ENCODE data around the gene TBC1D22A.

The TBC1D22A gene

DNA sequence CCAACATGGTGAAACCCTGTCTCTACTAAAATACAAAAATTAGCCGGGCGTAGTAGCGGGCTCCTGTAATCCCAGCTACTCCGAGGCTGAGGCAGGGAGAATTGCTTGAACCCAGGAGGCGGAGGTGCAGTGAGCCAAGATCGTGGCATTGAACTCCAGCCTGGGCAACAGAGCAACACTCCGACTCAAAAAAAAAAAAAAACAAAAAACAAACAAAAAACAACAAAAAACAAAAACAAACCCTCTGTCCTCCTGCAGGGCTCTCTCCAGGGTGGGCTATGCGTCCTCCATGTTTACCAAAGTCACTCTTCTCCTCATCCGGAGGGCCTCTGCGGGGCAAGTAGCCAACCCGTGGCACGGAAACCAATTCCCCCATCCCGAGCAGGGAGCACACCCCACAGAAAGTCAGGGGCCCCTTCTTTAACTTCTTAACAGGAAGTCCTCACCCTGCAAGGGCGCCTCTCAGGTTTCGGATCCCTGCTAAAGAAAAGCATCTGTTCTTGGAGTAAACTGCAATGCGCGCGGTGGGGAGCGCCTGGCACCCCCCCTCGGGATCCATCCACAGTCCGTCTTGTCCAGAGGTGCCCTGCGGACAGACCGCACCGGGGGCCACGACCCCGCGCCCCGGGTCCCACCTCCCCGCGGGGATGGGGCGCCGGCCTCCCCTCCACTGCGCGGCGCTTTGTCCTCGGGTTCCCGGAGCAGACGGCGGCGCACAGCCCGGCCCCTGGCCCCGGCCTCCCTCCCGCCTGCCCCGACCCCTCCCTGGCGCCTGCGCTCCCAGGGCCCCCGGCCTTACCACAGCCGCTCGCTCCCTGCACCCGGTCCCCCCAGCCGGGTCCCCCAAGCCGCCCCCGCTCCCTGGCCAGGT, 25.1 kb upstream of the TBC1D22A start:
- peak; percentile 24 to 55 for DNase-seq

DNA sequence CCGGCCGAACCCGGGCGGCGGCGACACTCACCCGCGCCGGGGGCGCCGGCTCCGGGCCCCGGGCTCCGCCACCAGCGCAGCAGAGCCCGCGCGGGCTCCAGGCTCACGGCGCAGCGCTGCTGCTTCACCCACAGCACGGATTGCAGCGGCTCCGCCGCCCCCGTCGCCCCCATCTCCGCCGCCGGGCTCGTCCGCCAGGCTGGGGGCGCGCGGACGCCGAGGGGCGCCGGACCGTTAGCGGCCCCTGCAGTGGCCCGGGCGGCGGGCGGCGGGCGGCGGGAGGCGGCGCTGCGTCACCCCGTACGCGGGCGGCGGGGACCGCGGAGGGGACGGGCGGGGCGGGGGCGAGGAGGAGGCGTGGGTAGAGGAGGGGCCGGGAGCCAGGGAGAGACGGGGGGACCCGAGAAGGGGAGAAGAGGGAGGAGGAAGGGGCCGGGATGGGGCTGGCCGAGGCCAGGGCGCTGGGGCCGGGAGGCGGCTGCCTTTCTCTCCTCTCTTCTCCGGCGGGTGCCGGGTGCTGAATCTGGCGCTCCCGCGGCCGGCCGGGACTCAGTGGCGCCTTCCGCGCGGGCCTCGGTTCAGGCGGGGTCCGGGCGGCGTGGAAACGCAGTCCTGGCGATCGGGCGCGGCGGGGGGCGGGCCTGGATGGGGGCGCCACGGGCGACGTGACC, 24.3 kb upstream of the TBC1D22A start, which contains the start of gene CERK:
Gene CERK (minus strand): TSS at position 277 of the 671 bp plus-strand sequence. CDS start 104 bp downstream, at position 173.
- peak; percentile 39 to 45 for DNase-seq

GRCh38 chr22:46738647-46739093, 23.8 kb upstream of the TBC1D22A start:
- no peak for DNase-seq

GRCh38 chr22:46739094-46739870, 23.2 kb upstream of the TBC1D22A start:
- DNase-seq, result peak; percentile 10 to 40

DNA sequence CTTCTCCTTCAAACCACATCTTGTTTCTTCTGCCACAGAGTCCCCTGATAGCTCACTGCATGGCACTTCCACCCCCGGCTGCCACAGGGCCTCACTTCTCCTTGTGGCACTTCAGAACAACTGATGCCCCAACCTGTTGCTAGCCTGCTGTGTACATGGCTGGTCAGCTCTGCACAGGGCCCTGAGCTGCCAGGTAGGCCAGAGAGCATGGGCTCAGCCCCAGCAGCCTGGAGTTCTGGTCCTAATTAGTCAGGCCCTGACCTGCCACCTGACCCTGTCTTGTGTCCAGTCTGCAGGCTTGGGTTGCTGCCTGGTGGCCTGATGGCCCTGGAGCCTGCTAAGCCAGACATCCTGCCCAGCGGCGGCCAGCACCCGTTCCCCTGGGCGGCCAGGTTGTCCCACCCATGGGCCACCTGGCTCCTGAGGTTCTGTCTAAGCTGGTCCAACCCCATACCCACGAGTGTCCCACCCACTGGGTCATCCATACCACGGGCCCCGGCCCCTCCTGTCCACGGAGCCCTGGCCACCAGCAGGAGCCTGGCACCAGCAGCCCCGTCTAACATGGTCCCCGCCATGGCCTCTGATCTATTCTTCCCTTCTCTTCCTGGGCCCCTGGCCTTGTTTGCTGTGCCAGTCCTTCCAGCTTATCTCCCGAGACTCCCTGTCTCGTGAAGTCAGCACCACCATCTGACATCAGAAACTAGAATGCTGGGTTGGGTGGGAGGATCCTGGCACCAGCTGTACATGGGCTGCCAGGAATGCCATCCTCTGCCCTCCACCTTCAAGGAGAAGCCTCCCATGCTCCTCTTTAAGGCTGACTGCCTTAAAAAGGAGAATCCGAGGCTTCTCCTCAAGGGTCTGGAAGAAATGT, 21.3 kb upstream of the TBC1D22A start:
- no peak for DNase-seq

GRCh38 chr22:46741974-46742519, 20.4 kb upstream of the TBC1D22A start:
- no peak for DNase-seq

DNA sequence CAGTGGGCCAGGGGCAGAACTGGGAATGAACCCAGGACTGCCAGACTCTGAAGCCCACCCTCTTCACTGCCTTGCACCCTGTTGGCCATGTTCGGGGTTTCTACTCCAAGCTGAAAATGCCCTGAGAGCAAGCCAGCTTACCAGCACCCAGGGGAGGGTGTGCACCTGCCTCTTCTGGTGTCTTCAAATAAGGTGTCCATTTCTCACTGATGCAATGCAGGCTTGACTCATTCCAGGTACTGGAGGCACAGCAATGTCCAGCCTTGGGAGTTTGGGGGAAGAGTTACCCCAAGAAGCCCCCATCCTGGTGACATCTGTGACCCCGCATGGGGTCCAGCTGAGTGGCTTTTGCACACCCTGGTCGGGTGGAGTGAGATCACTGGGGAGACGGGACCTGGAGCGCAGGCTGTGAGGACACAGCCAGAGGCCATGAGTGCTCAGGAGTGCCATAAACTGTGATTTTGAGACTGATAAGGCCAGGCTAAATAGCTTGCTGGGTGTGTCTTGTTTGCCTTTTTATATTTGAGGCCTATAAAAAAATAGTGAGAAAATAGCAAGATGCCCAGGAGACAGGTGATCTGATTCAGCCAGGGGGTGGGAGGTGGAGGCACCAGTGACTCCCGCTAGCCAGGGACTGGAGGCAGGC, 19.8 kb upstream of the TBC1D22A start:
- no peak for DNase-seq

DNA sequence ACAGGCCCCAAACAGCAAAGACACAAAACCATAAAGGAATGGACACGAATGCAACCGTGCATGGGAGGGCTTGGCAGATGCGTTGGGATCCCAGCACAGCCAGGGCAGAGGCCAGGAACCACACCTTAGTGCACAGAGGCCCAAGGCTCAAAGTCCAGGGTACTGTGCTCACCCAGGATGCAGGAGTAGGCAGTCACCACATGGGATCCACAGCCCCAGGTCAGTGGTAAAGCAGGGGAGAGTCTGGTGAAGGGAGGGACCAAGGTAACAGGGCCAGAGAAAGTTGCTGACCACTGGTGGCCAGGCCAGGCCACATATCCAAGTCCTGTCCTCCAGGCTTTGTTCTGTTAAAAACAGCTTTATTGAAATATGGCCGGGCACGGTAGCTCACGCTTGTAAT, 17.9 kb upstream of the TBC1D22A start:
- no peak for DNase-seq

DNA sequence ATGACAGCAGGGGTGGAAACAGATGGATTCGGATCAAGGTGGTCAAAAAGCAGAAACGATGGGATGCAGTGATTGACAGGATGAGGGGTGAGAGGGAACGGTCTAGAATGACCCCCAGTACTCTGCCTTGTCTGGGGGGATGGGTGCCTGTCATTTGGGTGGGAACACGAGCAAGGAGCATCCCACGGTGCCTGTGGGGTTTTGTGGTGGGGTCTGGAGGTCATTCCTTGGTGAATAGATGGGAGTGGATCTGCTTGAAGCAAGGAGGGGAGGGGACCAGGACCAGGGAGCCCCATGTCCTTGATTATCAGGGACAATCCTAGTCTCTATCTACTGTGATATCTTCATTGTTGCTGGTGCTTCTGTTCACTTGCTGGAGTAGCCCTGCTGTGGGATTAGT, 16.3 kb upstream of the TBC1D22A start:
- DNase-seq, result no peak

- no peak for DNase-seq
Observed at GRCh38 chr22:46746620-46747019, 15.8 kb upstream of the TBC1D22A start.

GRCh38 chr22:46747646-46748045, 14.8 kb upstream of the TBC1D22A start:
- DNase-seq, result no peak

- DNase-seq, result no peak
Observed at GRCh38 chr22:46748206-46748907, 14.1 kb upstream of the TBC1D22A start.

DNA sequence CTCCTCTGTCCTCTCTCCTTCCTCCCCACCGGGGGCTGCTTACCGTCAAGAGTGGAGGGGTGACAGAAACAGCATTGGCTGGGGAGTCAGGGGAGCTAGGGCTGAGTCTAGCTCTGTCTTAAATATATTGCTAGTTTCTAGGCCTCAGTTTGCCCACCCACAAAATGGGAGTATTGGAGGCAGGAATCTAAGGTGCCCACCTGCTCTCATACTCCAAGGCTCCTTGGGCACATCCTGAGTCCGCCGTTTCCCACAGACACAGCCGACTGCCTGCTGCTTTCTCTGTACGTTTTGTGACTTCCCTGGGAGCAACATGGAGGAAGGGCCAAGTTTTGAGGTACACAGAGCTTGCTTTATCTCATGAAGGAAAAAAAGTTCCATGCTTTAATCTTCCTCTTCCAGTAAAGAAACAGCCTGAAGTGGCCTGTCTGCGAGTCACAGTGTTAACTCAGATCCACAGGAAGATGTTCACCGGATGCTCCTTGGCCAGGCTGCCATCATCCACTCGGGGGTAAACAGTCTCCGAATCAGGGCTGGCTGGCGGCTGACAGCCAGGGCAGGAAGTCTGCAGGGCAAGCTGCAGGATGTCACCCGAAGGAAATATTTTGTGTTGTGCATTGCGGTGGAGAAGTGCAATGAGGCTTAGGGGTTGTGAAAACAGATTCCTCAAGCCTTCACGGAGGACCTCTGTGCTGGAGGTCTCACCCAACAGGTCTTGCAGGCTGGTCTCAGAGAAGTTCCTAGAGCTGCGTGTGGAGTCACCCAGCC, 13.4 kb upstream of the TBC1D22A start:
- peak; percentile 7 to 98 for DNase-seq

- DNase-seq, result no peak
Observed at GRCh38 chr22:46749682-46750529, 12.5 kb upstream of the TBC1D22A start.

DNA sequence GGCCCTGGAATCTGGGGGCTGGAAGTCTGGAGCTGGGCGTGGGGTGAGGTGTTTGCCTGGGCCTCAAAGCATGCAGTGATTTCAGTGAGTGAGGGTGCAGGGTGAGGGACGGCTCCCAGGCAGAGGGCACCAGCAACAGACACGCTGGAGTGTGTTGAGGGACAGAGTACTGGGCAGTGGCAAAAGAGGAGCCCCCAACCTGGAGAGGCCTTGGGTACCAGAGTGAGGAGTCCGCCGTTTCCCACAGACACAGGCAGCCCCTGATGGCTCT, 12.0 kb upstream of the TBC1D22A start:
- DNase-seq, result no peak

- DNase-seq, result no peak
Observed at GRCh38 chr22:46750863-46751443, 11.5 kb upstream of the TBC1D22A start.

- DNase-seq, result no peak
Observed at GRCh38 chr22:46752286-46752987, 10.0 kb upstream of the TBC1D22A start.

DNA sequence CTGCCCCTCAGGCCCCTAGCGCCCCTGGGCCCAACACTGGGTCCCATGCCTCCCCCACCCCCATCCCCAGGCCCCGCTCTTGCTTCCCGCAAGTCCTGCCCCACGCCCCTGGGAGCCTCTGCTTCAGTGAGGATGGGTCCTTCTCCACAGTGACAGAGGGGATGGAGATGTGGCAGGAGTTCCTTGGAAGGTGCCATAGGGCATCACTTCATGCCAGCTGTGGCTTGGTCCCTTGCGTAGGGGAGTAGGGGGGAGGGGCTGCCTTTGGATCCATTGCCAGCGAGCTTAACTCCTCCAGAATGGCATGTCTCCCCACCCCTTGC, 9.5 kb upstream of the TBC1D22A start:
- no peak for DNase-seq
